HL-60 (cell line): ENCODE results near the gene MTMR4.

Source experiments
- GABPA ChIP-seq: IDR thresholded peaks from 2 replicates; pipeline ENCODE4 v1.6.1; 2012; ENCODE audit warnings: low read depth
- POLR2AphosphoS5 ChIP-seq: IDR thresholded peaks from 2 replicates; pipeline ENCODE4 v1.6.1; 2012; ENCODE audit warnings: low read depth
- TF ChIP-seq, protein P1 (sequence below): IDR thresholded peaks from one replicate; pipeline ENCODE4 v1.5.1; 2011; ENCODE audit warnings: low read length, control low read depth, inconsistent platforms; ENCODE audit not compliant: insufficient read depth
- TF ChIP-seq, protein P2 (sequence below): IDR thresholded peaks from 2 replicates; pipeline ENCODE4 v1.6.1; 2012; ENCODE audit warnings: low read depth; ENCODE audit not compliant: insufficient replicate concordance

DNA sequence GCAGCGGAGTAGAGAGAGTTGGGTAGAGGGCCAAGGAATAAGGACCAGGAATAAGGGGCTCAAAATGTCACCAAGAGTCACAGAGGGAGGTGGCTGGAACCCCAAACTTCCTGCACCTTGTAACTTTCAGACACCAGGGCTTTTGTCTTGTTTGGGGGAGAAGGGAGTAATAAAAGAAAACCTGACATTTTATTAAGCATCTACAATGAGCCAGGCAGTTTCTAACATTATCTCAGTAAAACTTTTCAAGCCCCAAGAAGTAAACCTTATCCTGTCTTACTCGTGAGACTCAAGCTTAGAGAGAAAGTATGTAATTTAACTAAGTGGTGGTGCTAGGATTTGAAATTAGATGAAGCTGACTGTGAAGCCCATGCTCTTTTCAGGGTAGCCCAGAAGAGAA is 848 bp upstream of the MTMR4 start:
- TF ChIP-seq, protein P1, sequence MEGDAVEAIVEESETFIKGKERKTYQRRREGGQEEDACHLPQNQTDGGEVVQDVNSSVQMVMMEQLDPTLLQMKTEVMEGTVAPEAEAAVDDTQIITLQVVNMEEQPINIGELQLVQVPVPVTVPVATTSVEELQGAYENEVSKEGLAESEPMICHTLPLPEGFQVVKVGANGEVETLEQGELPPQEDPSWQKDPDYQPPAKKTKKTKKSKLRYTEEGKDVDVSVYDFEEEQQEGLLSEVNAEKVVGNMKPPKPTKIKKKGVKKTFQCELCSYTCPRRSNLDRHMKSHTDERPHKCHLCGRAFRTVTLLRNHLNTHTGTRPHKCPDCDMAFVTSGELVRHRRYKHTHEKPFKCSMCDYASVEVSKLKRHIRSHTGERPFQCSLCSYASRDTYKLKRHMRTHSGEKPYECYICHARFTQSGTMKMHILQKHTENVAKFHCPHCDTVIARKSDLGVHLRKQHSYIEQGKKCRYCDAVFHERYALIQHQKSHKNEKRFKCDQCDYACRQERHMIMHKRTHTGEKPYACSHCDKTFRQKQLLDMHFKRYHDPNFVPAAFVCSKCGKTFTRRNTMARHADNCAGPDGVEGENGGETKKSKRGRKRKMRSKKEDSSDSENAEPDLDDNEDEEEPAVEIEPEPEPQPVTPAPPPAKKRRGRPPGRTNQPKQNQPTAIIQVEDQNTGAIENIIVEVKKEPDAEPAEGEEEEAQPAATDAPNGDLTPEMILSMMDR: no peak
- TF ChIP-seq POLR2AphosphoS5: no peak
- no peak for TF ChIP-seq GABPA
- TF ChIP-seq, protein P2, sequence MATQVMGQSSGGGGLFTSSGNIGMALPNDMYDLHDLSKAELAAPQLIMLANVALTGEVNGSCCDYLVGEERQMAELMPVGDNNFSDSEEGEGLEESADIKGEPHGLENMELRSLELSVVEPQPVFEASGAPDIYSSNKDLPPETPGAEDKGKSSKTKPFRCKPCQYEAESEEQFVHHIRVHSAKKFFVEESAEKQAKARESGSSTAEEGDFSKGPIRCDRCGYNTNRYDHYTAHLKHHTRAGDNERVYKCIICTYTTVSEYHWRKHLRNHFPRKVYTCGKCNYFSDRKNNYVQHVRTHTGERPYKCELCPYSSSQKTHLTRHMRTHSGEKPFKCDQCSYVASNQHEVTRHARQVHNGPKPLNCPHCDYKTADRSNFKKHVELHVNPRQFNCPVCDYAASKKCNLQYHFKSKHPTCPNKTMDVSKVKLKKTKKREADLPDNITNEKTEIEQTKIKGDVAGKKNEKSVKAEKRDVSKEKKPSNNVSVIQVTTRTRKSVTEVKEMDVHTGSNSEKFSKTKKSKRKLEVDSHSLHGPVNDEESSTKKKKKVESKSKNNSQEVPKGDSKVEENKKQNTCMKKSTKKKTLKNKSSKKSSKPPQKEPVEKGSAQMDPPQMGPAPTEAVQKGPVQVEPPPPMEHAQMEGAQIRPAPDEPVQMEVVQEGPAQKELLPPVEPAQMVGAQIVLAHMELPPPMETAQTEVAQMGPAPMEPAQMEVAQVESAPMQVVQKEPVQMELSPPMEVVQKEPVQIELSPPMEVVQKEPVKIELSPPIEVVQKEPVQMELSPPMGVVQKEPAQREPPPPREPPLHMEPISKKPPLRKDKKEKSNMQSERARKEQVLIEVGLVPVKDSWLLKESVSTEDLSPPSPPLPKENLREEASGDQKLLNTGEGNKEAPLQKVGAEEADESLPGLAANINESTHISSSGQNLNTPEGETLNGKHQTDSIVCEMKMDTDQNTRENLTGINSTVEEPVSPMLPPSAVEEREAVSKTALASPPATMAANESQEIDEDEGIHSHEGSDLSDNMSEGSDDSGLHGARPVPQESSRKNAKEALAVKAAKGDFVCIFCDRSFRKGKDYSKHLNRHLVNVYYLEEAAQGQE: no peak
